ENCODE data around the gene EMC7.
A peak's percentile ranks its signal among the peaks of the same experiment; 100 is the strongest.

Gene EMC7

GRCh38 chr15:34038871-34039789 is 62.5 kb downstream of the EMC7 start, which contains the start of gene AVEN:
Gene AVEN, minus strand, starts transcription at chr15:34039204. Its CDS starts 158 bp downstream, at chr15:34039046.
- peak; percentile 29 to 36 for DNase-seq (ENCODE audit: low read depth in 2 of 2)

- peak; percentile 45 to 56 for DNase-seq (ENCODE audit: low read depth in 2 of 2)
Observed at GRCh38 chr15:34038023-34038870, 63.4 kb downstream of the EMC7 start.
